Transverse colon (tissue), 4 donors: ENCODE data around the gene RHOB. TPM values are rescaled to one million over a fixed set of nuclear protein-coding genes. Genes with fewer than 3 reads are reported as not detected.

Experiments used
- DNase-seq: peaks from one replicate; pipeline ENCODE4 v3.0.0-alpha.2; 2019
- H3K27ac ChIP-seq, 4 donors: fragments of 200-600 bp; sonication (generic); 2 replicates each; pipeline ENCODE4 v1.5.1; 2016 to 2018; ENCODE audit warnings: inconsistent platforms in 4 of 4
- H3K27me3 ChIP-seq: fragments of 200-600 bp; sonication (generic); 2 replicates; pipeline ENCODE4 v1.5.1; 2017; ENCODE audit warnings: inconsistent platforms
- H3K36me3 ChIP-seq, 4 donors: fragments of 200-600 bp; sonication (generic); 2 replicates each; pipeline ENCODE4 v1.5.1; 2017 to 2019; ENCODE audit warnings: inconsistent platforms in 4 of 4
- H3K4me1 ChIP-seq, 4 donors: fragments of 200-600 bp; sonication (generic); 2 replicates each; pipeline ENCODE4 v1.5.1; 2017 to 2020; ENCODE audit warnings: inconsistent platforms in 4 of 4
- H3K4me3 ChIP-seq, 4 donors: fragments of 200-600 bp; sonication (generic); 1 replicate in 1 of 4; 2 replicates in 3 of 4; pipeline versions ENCODE4 v1.5.1 to v1.6.1; 2017 to 2019; ENCODE audit warnings: inconsistent platforms in 4 of 4
- H3K9me3 ChIP-seq, 2 donors: fragments of 200-600 bp; sonication (generic); 2 replicates each; pipeline ENCODE4 v1.5.1; 2017 to 2019; ENCODE audit warnings: inconsistent platforms in 2 of 2
- EP300 ChIP-seq: sonication (generic); formaldehyde crosslinking; IDR thresholded peaks from one replicate; pipeline ENCODE4 v1.6.1; 2017; ENCODE audit warnings: antibody characterized with exemption, low read depth
- POLR2A ChIP-seq: fragments of 450-650 bp; IDR thresholded peaks from one replicate; pipeline ENCODE4 v1.6.1; 2016; ENCODE audit warnings: antibody characterized with exemption, mild to moderate bottlenecking, moderate library complexity
- POLR2AphosphoS5 ChIP-seq, 3 donors: sonication (generic); formaldehyde crosslinking; IDR thresholded peaks; one replicate each; pipeline ENCODE4 v1.6.1; 2016; ENCODE audit warnings: antibody characterized with exemption in 3 of 3
- WGBS, 2 donors: methylation state at CpG; one replicate each; pipeline ENCODE4 v1.1.5; 2018; ENCODE audit warnings: low coverage in 1 of 2; 5-methylcytosine and 5-hydroxymethylcytosine counted together
- in situ Hi-C, 4 donors: fragments of 200-750 bp; cut with MboI; loops; one replicate each; pipeline versions ENCODE4 v1.15.0 to v1.15.1; 2017; ENCODE audit warnings: low sequenced_read_pairs in 3 of 4, low pct_ligation_motif_present in 1 of 4, low pct_unique_long_range_greater_than_20kb in 1 of 4
- intact Hi-C: fragments of 100-400 bp; cut with DNase I; formaldehyde crosslinking; loops from one replicate; pipeline ENCODE4 v1.15.1; 2023; ENCODE audit warnings: low total_unique reads
- total RNA-seq, 4 donors: library from RNA; depleted of rRNA; stranded (reverse); fragments of >200 nt; gene quantifications; one replicate each; pipeline ENCODE4 v1.1.0, GENCODE V29; 2016
- TF ChIP-seq, protein P1 (sequence below), 5 experiments: fragments of 200-600 bp in 3 of 5; fragments of 450-650 bp in 2 of 5; sonication (generic) in 3 of 5; IDR thresholded peaks; 1 replicate in 2 of 5; 2 replicates in 3 of 5; pipeline ENCODE4 v1.5.1; 2016 to 2017; ENCODE audit warnings: antibody characterized with exemption in 5 of 5, inconsistent platforms in 3 of 5, mild to moderate bottlenecking in 2 of 5, moderate library complexity in 1 of 5

Gene RHOB
- total RNA-seq, 4 donors from 2014 or later, result 360 to 732 (median 532) TPM

DNA sequence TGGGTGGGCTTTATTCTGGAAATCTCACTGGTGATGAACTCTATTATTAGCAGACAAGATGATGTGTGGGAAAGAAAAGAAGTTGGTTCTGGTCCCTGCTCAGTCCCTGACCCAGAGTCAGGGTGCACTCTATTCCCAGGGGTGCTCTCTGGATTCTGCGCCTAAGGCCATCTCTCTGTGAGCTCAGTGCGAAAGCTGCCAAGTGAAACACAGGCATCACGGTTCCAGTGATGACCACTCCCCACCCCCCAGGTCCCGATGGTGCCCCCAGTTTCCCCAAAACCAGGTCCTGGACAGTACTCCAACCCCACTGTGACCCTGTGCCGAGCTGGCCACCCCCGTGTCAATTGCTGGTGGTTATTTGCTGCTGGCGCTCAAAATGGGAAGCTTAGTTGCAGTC, 30.1 kb downstream of the RHOB start:
- no peak overlapping the region for H3K27ac ChIP-seq
- no peak for DNase-seq
- peaks cover 0 to 3% (median 0%) of the 10 kb centered on the region in 4 donors for H3K4me1 ChIP-seq
- no peak overlapping the region for H3K4me3 ChIP-seq
- TF ChIP-seq POLR2A (no peak), EP300 (no peak), POLR2AphosphoS5 (IDR thresholded peaks at IDR 0.05) (no peak)
- TF ChIP-seq, protein P1, sequence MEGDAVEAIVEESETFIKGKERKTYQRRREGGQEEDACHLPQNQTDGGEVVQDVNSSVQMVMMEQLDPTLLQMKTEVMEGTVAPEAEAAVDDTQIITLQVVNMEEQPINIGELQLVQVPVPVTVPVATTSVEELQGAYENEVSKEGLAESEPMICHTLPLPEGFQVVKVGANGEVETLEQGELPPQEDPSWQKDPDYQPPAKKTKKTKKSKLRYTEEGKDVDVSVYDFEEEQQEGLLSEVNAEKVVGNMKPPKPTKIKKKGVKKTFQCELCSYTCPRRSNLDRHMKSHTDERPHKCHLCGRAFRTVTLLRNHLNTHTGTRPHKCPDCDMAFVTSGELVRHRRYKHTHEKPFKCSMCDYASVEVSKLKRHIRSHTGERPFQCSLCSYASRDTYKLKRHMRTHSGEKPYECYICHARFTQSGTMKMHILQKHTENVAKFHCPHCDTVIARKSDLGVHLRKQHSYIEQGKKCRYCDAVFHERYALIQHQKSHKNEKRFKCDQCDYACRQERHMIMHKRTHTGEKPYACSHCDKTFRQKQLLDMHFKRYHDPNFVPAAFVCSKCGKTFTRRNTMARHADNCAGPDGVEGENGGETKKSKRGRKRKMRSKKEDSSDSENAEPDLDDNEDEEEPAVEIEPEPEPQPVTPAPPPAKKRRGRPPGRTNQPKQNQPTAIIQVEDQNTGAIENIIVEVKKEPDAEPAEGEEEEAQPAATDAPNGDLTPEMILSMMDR (IDR thresholded peaks at IDR 0.05), result no peak
- 89 to 100% methylated on average over 3 to 7 of the region's 7 CpGs for WGBS, 2 donors
- no peaks in the 10 kb centered on the region for H3K9me3 ChIP-seq
- H3K36me3 ChIP-seq, result no peaks in the 10 kb centered on the region
- intact Hi-C loops, result no loop called here
- in situ Hi-C loops, result no loop called here
- no peaks in the 10 kb centered on the region for H3K27me3 ChIP-seq

DNA sequence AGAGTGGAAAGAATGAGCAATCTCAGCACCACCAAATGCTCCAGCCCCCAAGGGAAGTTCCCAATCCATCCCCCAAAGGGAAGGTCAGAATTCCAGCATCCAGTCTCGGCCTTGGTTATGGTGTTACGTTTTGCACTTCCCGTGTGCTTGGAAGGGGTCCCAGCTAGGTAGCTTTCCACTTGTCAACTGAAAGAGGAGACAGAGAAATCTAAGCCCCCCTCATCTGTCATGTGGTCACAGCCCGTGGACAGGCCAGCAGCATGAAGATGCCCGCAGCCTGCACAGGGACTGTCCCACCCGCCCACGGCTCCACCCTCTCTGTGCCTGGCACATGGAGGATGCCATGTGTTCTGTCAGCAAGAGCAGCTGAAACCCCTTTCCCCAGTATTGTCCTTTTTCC, 32.1 kb downstream of the RHOB start:
- Histone ChIP-seq H3K27ac (no peak overlapping the region), H3K4me1 (peaks cover 0 to 9% (median 5%) of the 10 kb centered on the region in 4 donors), H3K36me3 (no peaks in the 10 kb centered on the region), H3K4me3 (no peak overlapping the region), H3K27me3 (no peaks in the 10 kb centered on the region), H3K9me3 (no peaks in the 10 kb centered on the region)
- in situ Hi-C loops (no loop called here), intact Hi-C loops (no loop called here)
- 84% methylated on average over 6 of the region's 7 CpGs; no CpG with 5 or more reads in 1 of the 2 donors for WGBS, 2 donors
- DNase-seq, result no peak
- TF ChIP-seq EP300 (no peak), POLR2A (no peak), POLR2AphosphoS5 (IDR thresholded peaks at IDR 0.05) (no peak)
- TF ChIP-seq, protein P1 (IDR thresholded peaks at IDR 0.05), result no peak

DNA sequence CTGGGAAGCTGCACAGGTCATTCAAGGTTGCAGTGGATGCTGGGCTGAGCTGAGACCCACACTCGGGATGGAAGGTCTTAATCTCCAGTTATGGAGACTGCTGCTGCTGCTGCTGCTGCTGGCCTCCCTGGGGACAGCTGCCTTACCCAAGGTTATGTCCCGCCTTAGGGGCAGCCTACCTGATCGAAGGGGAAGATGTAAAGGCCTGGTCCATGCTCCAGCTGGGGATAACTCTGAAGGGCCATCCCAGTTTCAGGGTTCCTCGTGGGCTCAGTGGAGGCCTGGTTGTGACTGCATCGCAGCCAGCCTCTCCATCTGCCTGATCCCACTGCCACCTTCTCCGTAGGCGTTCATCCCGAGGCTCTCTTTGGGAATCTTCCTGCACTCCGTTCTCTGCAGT, 33.0 kb downstream of the RHOB start:
- Histone ChIP-seq H3K9me3 (no peaks in the 10 kb centered on the region), H3K27ac (no peak overlapping the region), H3K27me3 (no peaks in the 10 kb centered on the region), H3K4me3 (no peak overlapping the region), H3K36me3 (no peaks in the 10 kb centered on the region), H3K4me1 (peaks cover 0 to 12% (median 6%) of the 10 kb centered on the region in 4 donors)
- no peak for TF ChIP-seq EP300
- TF ChIP-seq, protein P1 (IDR thresholded peaks at IDR 0.05), result no peak
- no peak for TF ChIP-seq POLR2A
- no peak for TF ChIP-seq POLR2AphosphoS5 (IDR thresholded peaks at IDR 0.05)
- in situ Hi-C loops (no loop called here), intact Hi-C loops (no loop called here)
- WGBS, 2 donors, result 70% methylated on average over 7 of the region's 9 CpGs; no CpG with 5 or more reads in 1 of the 2 donors
- DNase-seq, result no peak

DNA sequence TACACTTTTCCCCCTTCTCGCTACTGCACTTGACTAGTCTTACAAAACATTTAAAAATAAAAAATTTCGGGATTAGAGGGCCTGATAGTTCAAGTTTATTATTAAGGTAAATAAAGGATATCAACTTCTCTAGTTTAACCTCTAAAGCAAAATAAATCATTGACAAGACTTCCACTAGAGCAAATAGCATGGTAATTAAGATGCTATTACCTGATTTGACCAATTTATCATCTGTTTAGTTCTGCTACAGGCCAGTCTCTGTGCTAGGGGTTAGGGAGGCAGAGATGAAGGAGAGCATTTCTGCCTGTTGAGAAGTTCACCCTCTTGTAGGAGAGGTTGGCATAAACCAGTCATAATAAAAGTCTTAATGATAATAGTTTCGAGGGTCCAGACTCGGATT, 34.0 kb downstream of the RHOB start:
- Histone ChIP-seq H3K36me3 (no peaks in the 10 kb centered on the region), H3K4me3 (no peak overlapping the region), H3K9me3 (no peaks in the 10 kb centered on the region), H3K27me3 (no peaks in the 10 kb centered on the region), H3K4me1 (peaks cover 0 to 12% (median 6%) of the 10 kb centered on the region in 4 donors), H3K27ac (no peak overlapping the region)
- in situ Hi-C loops (no loop called here), intact Hi-C loops (no loop called here)
- DNase-seq, result no peak
- TF ChIP-seq POLR2AphosphoS5 (IDR thresholded peaks at IDR 0.05) (no peak), POLR2A (no peak), EP300 (no peak)
- TF ChIP-seq, protein P1 (IDR thresholded peaks at IDR 0.05), result no peak
- WGBS, 2 donors, result 52 to 60% methylated on average over 2 to 4 of the region's 4 CpGs
